Non-pigmented ciliary epithelial cell (primary cell): ENCODE results near the gene DCTN1.
"Not testable (repeated sequence)": the region's sequence is repeated elsewhere in the genome, so short reads cannot be mapped to it uniquely, and the experiment has no call there.

Experiments used
- DNase-seq: peaks from one replicate; pipeline ENCODE4 v3.0.0-alpha.2; 2010; ENCODE audit warnings: low read depth

The DCTN1 gene

GRCh38 chr2:74369976-74370375 lies 10.1 kb downstream of the DCTN1 start:
- DNase-seq = no peak

- no peak for DNase-seq
Observed at GRCh38 chr2:74368499-74368898, 11.6 kb downstream of the DCTN1 start.

GRCh38 chr2:74367789-74368188 lies 12.3 kb downstream of the DCTN1 start:
- DNase-seq = no peak

GRCh38 chr2:74366036-74366435 lies 14.1 kb downstream of the DCTN1 start:
- no peak for DNase-seq

GRCh38 chr2:74364533-74365505 lies 15.3 kb downstream of the DCTN1 start:
- no peak for DNase-seq

- DNase-seq = no peak
Observed at GRCh38 chr2:74361327-74361726, 18.8 kb downstream of the DCTN1 start.

- DNase-seq = no peak
Observed at GRCh38 chr2:74357627-74358026, 22.5 kb downstream of the DCTN1 start.

GRCh38 chr2:74349889-74350288 lies 30.2 kb downstream of the DCTN1 start:
- no peak for DNase-seq

- DNase-seq = no peak
Observed at GRCh38 chr2:74347742-74348141, 32.4 kb downstream of the DCTN1 start.

- no peak for DNase-seq
Observed at GRCh38 chr2:74347303-74347702, 32.8 kb downstream of the DCTN1 start.

GRCh38 chr2:74345272-74345943 lies 34.7 kb downstream of the DCTN1 start:
- DNase-seq = no peak

GRCh38 chr2:74343316-74343715 lies 36.8 kb downstream of the DCTN1 start, which contains the start of gene SLC4A5:
Gene SLC4A5, minus strand, starts transcription at chr2:74343416. Its CDS starts 28,393 bp downstream, at chr2:74315023.
- no peak for DNase-seq

- not testable (repeated sequence) for DNase-seq
Observed at GRCh38 chr2:74336227-74336626, 43.9 kb downstream of the DCTN1 start.

- DNase-seq = peak; percentile 48
Observed at GRCh38 chr2:74334931-74335333, 45.2 kb downstream of the DCTN1 start.

- no peak for DNase-seq
Observed at GRCh38 chr2:74333896-74334586, 46.1 kb downstream of the DCTN1 start.

GRCh38 chr2:74333175-74333574 lies 46.9 kb downstream of the DCTN1 start:
- no peak for DNase-seq

- no peak for DNase-seq
Observed at GRCh38 chr2:74332550-74333174, 47.4 kb downstream of the DCTN1 start.

GRCh38 chr2:74328573-74328972 lies 51.5 kb downstream of the DCTN1 start:
- DNase-seq = no peak

- no peak for DNase-seq
Observed at GRCh38 chr2:74328074-74328473, 52.0 kb downstream of the DCTN1 start.

- DNase-seq = no peak
Observed at GRCh38 chr2:74327627-74328026, 52.5 kb downstream of the DCTN1 start.

- no peak for DNase-seq
Observed at GRCh38 chr2:74327199-74327598, 52.9 kb downstream of the DCTN1 start.

GRCh38 chr2:74325815-74326214 lies 54.3 kb downstream of the DCTN1 start:
- DNase-seq = no peak
